GM18505 (cell line): ENCODE measurements around the gene ZMYND10.

ENCODE experiments used
- ATAC-seq: cut with Tn5 transposase; IDR thresholded peaks from one replicate; pipeline ENCODE4 v1.9.1; 2021; ENCODE audit not compliant: unreplicated experiment
- POLR2A ChIP-seq: IDR thresholded peaks from 4 replicates; pipeline ENCODE4 v1.6.1; 2011; ENCODE audit warnings: borderline replicate concordance; ENCODE audit not compliant: insufficient read depth, insufficient read length; ENCODE audit errors: extremely low read depth

The ZMYND10 gene

DNA sequence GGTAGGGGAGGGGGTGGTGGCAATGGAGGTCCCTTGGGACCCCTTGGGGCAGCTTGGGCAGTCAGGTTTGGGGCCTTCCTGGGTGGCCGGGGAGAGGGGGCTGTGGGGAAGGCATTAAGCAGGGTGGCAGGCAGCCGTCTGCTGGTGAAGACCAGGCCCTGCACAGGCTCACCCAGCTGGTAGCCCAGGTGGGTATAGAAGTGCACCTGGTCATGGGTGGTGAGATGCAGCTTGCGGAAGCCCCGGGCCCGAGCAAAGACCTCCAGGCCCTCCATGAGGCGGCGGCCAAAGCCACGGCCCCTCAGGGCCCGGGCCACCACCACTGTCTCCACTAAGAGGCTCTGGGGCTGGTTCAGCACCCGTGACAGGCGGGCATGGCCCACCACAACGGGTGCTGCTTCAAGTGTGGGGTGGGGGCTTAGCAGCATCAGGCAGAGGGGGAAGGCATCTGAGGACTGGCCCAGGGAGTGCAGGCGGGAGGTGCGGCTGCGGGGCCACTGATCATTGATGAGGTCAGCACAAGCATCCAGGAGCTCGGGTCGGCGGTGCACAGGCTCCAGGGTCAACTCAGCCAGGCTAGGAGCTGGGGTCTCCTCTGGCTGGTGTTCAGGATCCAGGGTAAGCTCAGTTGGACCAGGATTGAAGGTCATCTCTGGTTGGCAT lies 48.7 kb downstream of the ZMYND10 start:
- no peak for ATAC-seq

DNA sequence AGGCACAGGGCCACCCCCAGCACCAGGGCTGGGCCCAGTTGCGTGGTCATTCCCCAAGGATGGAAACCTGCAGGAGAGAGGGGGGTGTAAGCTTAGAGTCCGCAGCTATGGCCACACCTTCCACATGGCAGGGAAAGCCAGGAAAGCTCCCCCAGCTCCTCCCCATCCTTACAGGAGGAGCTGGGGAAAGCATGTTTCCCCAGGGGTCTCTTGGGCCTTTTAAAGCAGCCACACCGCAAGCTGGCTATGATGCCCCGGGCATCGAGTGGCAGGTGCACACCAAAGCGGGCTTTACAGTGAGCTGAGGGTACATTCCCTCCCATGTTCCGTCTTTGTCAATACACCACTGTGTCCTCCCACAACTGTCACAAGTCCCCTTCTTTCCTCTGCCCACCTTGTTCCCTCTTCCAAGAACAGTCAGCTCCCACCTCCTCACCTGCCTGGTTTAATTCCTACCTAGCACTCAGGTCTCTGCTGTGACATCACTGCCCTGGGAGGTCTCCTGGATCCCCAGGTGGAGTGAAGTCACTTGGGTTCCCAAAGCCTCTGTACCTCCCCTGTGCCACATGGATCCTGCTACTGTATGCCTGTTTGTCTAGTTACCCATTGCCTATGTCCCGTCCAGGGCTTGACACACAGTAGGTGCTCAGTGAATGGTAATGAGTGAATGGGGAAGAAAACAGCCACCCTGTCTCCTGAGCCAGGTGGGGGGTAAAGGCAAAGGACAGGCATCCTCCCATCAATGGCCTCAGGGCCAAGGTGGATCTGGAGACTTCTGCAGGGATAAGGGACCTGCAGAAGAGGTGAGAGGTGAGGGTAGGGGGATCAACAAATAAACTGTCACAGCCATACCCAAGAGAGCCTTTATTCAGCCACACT lies 49.7 kb downstream of the ZMYND10 start:
- ATAC-seq: no peak
- no peak for TF ChIP-seq POLR2A

More for the DNA sequence above, 48.7 kb downstream of the ZMYND10 start:
- no peak for TF ChIP-seq POLR2A

DNA sequence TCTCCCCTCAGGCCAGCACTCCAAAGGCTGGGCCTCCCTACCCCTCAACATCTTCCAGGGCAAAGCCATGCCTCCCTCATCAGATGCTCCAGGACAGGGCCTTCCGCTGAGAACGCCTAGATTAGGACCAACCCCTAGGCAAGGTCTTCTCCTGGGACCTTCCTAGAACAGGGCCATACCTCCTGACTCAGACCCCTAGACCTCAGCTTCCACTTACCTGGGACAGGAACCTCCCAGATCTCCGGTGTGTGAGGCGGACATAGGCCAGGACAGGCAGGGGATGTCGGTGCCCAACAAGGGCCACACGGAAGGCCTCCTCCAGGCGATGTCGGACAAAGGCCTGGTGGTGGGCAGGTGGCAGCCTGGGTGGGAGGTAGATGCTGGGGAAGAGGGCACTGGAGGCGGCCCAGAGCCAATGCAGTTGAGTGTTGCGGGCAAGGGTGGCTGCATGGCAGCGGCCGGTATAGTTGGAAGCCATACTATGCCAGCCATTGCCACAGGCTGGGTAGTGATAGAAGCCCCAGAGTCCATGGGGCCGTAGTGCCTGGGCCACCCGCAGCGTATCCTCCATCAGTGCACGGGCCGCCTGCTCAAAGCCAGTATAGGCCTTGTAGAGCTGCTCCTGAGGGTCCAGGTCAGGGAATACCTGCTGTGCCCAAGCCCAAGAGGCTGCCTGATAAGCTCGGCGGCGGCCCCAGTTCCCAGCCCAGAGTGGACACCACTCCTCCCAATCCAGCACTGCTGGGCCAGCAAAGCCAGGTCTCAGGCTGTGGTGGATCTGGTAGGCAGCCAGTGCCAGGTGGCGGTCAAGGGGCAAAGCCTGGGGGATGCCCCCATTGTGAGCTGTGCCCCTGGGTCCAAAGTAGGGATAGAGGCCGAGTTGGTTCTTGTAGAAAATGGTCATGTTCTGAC lies 50.8 kb downstream of the ZMYND10 start:
- no peak for ATAC-seq
- no peak for TF ChIP-seq POLR2A

DNA sequence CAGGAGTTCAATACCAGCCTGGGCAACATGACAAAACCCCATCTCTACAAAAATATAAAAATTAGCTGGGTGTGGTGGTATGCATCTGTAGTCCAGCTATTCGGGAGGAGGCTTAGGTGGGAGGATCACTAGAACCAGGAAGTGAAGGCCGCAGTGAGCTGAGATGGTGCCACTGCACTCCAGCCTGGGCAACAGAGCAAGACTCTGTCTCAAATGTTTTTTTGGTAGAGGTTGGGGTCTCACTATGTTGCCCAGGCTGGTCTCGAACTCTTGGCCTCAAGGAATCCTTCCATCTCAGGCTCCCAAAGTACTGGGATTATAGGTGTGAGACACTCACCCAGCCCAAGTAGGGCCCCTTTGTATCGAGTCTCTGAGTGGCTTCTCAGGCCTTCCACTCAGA lies 51.4 kb downstream of the ZMYND10 start:
- TF ChIP-seq POLR2A: no peak
- ATAC-seq: no peak

DNA sequence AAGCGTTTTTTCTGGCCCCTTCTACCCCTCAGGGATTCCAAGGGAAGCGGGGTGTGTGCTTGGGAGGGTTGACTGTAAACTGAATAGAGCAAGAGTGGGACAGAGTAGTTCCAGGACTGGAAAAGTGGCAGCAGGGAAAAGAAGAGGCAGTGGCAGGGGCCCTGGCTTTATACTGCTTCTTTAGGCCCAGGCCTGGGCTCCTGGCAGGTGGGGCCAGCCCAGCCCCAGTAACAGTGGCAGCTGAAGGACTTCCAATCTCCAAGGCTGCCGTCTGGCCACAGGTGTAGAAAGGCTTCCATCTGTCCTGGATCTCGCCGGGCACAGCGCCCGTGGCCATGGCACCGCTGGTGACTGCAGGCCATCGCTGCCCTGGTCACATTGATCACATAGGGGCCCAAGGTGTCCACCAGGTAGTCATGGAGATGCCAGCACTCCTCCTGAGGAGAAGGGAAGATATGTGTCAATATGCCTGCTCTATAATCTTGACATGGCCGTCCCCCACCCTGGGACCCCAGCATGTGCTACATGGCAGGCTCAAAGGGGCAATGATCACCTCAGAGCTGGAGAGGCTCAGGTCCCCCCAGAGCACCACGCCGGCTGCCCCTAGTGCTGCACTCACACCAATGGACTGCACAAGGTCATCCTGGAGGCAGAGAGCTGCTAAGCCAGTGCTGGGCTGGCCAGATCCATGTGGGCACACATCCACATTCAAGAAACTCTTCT lies 52.3 kb downstream of the ZMYND10 start:
- no peak for TF ChIP-seq POLR2A

DNA sequence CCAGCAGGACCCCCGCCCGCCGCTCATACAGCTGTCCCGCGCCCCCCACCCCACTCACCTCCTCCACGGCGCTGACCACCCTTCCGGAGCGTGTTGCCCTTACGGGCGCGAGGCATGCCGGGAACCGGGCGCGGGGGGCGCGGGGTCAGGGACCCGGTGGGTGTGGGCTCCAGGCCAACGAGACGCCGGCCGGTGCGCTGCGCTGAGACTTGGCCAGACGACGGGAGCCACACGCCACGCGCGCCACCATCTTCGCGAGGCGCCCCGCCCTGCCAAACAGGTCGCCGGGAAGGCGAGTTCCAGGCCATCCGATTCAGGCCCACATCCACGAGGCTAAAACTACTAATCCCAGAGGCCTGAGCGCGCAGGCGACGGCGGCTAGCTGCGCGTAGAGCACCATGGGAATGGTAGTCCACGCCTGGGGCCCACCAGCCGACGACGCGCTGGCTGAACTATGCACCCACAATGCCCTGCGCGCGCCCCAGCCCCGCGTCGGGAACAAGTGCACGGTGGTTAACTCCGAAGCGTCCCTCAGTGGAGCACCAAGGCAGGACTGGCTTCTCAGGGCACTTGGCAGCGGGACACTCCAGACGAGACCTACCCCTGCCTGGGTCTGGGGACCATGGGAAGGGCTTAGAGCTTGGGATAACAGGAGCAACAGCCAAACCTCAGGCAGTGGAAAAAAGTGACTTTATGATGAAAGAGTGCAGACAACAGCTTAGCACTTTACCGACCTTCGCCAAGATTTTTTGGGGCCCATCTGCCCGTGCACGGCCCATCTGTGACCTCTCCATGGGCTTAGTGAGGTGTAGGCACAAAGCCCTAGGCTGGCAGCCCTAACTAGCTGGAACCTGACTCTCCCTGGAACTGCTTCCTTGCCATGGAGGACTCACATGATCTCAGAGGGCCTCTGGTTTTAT lies 53.1 kb downstream of the ZMYND10 start, which contains the start of gene IFRD2:
Gene IFRD2, minus strand, starts transcription at position 271 of the 920 bp plus-strand sequence. Its CDS starts 155 bp downstream, at position 116.
- peak; percentile 75 for TF ChIP-seq POLR2A
- ATAC-seq: peak; percentile 90

More for the DNA sequence above, 52.3 kb downstream of the ZMYND10 start:
- ATAC-seq: no peak
